ENCODE measurements around the gene MICAL3.
"Not testable (repeated sequence)": the region's sequence is repeated elsewhere in the genome, so short reads cannot be mapped to it uniquely, and the experiment has no call there.

The MICAL3 gene

DNA sequence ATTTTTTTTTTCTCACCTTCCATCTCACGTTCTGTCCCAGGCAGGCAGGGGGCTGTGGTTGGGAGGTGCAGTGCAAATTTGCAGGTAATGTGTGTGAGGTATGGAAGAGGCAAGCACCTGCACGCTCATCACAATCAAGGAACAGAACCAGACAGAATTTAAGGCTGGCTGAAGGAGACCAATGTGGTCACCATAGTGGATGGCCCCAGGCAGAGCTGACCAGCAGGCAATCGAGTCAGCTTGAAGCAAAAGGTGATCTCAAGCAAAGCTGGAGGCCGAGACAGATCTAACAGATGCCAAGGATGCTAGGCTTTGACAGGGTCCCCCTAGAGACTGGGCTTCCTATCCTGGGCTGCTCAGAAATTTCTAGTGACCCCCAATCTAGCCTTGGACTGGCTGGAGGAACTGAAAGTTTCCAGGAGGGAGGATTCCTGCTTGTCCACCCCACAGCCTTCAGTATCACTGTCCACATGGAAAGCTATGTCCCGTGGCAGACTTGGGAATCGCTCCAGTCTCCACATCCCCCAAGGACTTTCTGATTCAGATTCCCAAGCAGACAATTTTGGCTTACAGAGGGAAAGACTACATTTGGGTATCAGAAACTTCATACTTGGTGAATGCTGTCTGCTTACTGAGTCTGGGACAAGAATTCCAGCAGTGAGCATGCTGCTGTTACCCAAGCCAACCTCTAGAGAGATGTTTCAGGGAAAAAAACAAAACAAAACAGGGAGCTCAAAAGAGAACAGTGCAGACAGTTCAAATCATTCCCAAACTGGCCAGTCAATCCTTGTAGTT, 9.0 kb upstream of the MICAL3 start:
- DNase-seq (ENCODE audit: low read depth): peak; percentile 58

DNA sequence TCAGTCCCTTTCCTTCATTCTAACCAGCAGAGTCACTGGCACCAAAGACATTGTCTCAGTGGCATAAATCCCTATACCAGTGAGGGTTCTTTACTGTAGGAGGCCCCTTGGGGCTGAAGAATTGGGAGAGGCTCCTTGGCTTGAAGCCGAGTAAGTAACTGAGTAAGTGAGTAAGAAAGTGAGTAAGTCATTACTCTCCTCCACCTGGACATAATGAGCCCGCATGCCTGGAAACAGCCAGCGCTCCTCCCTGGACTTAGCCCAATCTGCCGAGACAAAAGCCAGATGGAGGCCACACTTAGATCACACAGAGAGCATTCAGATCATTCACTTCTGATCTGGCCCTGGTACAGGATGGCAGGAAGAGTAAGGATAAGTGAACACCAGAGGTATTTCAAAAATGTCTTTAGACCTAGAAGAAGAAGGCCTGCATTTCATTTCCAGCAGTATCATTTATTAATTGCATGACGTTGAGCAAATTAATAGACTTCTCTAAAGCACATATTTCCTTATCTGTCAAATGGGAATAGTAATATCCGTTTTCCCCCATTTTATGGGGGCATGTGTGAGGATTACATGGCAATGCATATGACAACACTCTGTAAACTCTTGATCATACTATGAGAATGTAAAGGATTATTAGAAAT, 8.2 kb upstream of the MICAL3 start:
- peak; percentile 59 for DNase-seq (ENCODE audit: low read depth)

DNA sequence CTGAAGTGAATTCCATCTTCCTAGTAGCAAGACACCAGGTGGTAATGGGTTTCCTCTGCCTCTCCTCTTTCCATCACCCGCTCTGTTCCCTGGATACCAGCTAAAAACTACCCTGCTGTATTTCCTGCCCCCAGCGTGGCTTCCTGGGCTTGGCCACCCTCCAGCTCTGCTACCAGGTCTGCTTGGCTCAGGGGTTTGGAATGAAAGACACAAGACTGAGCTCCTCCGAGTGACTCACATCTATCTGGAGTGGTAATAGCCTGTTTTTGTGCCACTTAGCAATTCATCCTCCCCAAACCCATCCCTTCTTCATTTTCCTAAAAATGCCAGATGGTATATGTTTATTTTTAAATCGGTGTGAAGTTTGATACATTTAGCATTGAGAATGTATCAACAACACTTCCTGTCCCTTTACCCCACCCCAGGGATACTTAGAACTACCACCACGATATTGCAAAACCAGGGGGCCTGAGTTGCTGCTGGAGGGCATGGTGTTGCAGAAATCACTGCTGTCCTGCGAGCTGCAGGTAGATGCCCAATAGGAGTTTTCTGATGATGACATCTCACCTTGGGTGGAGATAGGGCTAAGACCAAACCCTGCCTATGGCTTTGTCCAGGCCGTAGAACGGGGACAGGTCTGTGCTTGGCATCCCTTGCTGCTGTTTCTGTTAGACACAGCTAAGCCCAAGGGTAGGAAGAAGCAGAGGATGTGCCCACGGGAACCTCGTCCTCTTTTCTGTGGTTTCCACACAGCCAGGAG, 7.5 kb upstream of the MICAL3 start:
- DNase-seq (ENCODE audit: low read depth): peak; percentile 80

DNA sequence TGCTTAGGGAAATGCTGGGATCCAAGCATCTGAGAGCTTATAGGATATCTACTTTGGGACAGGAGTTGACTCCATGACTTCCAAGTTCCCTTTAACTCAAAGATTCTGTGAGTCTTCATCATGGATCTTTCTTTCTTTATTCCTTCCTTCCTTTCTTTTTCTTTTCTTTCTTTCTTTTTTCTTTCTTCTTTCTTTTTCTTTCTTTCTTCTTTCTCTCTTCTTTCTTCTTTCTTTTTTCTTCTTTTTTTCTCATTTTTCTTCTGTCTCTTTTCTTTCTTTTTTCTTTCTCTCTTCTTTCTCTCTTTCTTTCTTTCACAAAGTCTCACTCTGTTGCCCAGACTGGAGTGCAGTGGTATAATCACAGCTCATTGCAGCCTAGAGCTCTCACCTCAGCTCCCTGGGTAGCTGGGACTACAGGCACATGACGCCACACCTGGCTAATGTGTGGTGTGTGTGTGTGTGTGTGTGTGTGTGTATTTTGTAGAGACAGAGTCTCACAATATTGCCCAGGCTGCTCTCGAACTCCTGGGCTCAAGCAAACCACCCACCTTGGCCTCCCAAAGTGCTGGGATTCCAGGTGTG, 5.4 kb upstream of the MICAL3 start:
- DNase-seq (ENCODE audit: low read depth): no peak

DNA sequence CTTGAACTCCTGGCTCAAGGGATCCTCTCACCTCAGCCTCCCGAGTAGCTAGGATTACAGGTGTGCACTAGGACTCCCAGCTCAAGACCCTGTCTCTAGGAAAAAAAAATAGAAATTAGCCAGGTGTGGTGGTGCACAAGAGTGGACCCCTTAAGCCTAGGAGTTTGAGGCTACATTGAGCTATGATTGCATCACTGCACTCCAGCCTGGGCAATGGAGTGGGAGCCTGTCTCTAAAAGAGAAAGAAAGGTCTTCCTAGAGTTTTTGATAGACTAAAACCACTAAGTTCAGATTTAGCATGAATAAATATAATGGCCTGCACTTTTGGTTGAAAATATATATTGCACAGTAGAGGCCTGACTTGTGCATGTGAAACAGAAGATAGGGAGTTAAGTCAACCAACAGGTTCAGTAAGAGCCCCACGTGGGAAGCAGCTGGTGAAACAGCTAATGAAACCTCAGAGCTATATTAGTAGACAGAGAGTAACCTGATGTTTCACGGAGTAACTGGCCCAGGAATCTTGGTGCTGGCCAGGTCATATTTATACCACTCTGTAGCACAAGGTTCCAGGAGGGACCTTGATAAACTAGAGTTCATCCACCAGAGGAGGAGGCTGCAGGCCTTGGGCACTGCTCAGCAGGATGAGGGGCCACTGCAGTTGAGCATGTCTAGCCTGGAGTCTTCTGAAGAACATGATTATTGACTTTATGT, 4.6 kb upstream of the MICAL3 start:
- DNase-seq (ENCODE audit: low read depth): no peak

DNA sequence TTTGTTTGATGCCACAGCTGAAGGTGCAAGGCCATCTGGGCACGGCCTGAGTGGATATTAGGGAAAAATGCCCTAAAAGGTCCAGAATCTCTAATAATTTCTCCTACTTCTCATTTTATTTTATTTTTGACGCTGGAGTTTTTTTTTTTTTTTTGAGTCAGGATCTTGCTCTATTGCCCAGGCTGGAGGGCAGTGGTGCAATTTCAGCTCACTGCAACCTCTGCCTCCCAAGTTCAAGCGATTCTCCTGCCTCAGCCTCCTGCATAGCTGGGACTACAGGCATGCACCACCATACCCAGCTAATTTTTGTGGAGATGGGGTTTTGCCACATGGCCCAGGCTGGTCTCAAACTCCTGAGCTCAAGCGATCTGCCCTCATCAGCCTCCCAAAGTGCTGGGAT, 1.5 kb upstream of the MICAL3 start:
- DNase-seq (ENCODE audit: low read depth): not testable (repeated sequence)

DNA sequence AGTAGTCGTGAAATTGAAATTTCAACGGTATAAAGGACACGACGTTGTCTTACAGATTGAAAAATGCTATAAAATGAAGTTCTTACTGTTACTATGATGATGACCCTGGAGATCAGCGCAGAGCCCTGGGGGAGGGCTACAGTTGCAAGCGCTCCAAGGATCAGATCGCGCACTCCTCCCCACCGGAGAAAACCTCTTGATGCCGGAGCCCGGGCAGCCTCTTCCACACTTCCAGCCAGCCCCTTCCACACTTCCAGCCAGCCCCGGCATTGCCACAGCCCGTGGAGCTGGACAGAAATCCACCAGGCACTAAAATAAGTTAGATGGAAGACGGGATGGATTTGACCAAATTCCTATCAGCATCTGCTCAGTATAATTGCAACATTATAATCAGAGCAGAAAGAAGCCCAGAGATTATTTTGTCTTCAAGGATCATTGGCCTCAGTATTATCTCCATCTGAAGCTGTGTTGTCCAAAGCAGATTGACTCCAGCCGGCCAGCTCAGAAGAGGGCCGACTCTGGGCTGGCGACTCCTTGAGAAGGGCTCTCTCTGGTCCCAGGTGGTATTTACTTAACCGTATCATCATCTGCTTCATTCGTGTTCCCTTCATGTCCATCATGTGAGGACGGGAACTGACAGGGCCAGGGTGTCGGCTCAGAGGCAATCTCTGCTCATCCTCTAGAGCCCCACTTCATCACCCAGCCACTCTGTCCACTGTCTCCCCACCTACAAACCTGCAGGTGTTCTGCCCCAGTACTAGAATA, 777 bp upstream of the MICAL3 start:
- DNase-seq (ENCODE audit: low read depth): no peak

DNA sequence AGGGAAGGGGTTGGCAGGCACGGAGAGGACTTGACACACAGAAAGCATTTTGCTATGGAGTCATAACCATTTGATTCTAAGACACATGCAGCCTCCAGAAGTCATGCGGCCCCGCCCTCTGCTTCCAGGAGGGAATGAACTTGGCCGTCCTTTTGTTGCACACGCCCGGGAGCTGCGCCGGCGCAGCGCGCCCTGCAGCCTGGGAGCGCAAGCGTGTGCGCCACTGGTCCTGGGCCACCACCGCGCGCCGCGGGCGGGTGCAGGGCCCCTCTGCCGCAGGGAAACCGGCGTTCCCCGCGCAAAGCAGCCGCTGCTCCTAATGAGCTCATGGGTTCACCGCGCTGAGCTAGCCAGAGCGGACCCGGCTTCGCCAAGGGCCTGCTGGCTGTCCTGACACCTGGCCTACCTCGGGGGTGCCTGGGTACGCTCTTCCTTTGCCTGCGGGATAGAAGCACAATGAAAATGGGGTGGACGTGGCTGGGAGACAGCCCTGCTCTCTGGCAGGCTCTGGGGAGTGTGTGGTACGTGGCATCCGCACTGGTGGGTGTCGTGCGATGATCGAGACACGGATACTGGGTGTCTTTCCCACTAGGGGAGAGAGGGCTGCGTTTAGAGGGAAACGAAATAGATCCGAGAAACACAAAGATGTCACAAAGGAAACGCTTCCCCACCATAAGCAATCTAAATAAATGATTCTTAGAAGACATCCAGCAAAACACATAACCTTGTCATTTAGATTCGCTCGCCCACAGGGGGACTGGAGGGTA, 669 bp downstream of the MICAL3 start:
- peak; percentile 71 for DNase-seq (ENCODE audit: low read depth)

DNA sequence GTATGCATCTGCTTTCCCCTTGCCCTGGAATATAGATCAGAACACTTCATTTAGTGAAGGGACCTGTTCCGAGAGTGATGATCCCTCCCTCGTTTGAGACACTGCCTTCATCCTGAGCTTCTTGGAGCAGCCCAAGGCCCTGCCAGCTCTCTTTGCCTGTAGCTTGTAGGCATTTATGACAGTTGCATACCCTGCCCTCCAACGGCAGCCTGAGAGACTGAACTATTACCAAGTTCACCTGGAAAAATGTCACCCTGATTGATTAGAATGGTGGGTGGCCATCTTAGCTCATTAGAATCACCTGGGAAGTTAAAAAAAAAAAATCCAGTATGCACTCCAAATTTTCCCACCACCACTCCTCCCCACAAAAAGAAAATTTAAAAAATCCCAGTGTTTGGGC, 1.5 kb downstream of the MICAL3 start:
- DNase-seq (ENCODE audit: low read depth): no peak

DNA sequence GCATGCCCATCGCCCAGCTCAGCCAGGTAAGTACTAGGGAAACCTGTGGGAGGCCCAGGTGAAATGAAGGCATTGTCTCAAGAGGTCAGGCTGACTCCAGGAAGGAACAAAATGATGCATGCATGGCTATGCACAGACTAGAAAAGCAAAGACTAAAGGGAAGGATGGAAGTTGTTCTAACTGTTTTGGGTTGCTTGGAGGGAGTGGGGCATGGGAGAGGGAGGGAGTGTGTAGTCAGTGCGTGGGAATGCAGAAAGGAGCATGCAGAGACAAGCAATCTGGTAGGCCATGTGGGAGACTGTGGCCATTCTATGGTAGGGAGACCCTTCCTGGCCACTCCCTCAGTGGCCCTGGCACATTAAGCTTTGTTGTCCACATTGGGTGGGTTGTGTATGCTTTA, 2.9 kb downstream of the MICAL3 start:
- no peak for DNase-seq (ENCODE audit: low read depth)

DNA sequence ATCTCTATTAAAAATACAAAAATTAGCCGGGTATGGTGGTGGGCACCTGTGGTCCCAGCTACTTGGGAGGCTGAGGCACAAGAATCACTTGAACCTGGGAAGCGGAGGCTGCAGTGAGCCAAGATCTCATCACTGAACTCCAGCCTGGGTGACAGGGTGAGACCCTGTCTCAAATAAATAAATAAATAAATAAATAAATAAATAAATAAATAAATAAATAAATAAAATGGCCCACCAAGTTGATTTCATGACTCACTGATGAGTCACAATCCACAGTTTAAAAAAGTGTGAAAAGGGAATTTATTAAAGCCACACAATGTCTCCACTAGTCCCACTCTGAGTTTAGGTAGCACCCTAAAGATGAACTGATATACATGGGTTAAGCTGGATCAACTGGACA, 3.6 kb downstream of the MICAL3 start:
- not testable (repeated sequence) for DNase-seq (ENCODE audit: low read depth)

DNA sequence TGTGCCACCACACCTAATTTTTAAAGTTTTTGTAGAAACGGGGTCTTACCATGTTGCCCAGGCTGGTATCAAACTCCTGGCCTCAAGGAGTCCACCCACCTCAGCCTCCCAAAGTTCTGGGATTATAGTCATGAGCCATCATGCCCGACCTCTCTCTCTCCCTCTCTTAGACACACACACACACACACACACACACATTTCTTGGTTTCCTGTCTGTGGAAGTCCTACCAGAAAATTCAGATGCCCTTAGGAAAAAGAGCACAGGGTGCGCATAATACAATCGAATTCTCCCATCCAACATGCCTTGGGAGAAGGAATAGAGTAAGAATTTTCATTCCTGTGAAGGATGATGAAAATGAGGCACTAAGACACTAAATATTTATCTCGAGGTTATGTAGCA, 10.4 kb downstream of the MICAL3 start:
- no peak for DNase-seq (ENCODE audit: low read depth)

DNA sequence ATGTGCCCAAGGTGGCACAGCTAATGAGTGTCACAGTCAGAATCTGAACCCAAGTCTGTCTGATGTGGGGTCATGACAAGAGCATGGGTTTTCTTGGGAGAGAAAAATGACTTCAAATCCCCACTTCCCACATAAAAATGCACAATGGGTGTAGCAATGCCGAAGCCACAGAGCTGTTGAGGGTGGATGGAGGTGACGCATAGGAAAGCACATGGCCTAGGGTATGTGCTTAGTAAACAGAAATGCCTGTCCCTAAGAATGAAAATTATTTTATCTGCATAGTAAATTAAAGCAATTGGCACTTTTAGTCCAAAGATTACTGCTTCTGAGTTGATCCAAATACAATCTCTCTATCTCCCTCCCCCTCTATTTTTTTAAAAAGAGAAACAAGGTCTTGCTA, 10.9 kb downstream of the MICAL3 start:
- DNase-seq (ENCODE audit: low read depth): no peak

DNA sequence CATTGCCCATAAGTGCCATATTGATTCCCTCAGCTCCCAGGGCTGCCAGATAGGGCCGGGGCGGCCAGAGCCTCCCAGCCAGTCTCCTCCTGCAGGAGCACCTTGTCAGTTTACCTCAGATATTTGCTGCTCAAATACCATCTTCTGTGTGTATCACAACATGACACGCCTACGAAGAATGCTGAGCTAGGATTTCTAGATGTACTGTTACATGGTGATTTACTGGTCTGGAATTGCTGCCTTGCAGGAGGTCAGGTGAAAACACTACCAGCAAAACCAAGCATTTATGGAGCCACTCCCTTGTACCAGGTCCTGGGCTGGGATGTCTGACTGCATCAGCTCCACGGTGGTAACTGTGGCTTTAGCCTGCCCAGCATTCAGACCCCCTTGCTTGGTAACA, 11.8 kb downstream of the MICAL3 start:
- DNase-seq (ENCODE audit: low read depth): no peak

DNA sequence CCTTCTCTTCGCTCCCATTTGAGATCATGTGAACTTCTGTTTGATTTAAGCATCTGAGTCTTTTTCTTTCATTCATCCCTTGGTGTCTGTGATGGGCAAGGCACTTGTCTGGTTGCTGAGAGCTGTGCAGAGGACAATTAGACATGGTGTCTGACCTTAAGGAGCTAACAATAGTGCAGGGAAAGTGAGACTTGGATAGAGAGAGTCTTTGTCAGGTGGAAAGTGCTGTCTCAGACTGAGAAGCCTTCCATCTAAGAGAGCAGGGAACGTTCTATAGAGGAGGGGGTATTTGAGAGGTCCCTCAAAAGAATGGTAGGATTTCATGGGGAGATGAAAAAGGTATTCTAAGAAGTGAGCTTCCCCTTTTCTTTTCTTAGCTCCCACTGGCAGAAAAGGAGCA, 14.1 kb downstream of the MICAL3 start:
- no peak for DNase-seq (ENCODE audit: low read depth)

DNA sequence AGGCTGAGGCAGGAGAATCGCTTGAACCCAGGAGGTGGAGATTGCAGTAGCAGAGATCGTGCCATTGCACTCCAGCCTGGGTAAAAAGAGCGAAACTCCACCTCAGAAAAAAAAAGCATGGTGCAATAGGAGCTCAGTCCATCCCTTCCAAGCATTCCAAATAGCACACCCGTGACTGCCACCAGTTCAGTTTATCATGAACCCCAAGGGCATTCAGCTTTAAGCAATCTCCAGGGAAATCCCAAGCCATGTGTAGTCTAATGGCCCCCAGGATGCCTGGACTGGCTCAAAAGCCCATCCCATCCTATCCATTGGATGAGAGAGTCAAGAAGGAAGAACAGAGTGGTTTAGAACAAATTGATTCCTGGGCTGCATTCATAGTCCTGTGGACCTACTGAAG, 16.2 kb downstream of the MICAL3 start:
- DNase-seq (ENCODE audit: low read depth): no peak

DNA sequence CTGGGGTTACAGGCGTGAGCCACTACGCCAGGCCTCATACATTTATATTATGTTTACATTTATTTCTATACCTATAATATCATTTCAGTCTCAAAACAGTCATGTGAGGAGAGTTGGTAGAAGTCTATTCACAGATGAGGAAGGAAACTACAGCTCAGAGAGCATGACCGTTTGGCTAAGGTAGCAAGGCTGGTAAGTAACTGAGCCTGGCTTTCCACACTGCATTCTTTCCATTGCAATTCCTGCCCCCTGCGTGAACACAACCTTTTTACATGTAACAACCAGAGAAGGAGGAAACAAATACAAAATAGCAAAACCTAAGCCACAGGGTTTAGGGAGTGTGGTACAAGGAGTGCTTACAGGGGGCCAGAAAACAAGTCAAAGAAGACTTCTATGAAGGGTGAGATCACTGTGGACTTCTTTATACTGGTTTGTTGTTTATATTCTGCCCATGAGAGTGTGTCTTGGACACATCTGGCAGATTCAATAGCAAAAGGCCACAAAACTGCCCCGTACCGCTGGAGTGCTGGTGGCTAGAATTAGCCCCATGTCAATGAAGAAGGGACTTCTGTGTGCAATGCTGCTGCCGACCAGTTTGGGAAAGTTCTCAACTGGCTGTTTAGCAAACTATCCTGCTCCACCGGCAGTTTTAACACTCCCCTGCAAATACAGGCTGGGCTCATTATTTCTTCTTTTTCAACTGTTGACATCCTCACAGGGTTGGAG, 19.0 kb downstream of the MICAL3 start:
- no peak for DNase-seq (ENCODE audit: low read depth)

DNA sequence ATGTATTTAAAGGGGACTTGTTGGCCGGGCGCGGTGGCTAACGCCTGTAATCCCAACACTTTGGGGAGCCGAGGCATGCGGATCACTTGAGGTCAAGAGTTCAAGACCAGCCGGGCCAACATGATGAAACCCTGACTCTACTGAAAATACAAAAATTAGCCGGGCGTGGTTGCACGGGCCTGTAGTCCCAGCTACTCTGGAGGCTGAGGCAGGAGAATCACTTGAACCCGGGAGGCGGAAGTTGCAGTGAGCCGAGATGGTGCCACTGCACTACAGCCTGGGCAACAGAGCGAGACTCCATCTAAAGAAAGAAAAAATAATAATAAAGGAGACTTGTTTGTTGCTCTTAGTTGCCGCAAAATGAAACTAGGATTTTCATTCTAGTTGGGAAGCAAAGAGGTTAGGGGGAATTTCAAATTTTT, 22.5 kb downstream of the MICAL3 start:
- not testable (repeated sequence) for DNase-seq (ENCODE audit: low read depth)

DNA sequence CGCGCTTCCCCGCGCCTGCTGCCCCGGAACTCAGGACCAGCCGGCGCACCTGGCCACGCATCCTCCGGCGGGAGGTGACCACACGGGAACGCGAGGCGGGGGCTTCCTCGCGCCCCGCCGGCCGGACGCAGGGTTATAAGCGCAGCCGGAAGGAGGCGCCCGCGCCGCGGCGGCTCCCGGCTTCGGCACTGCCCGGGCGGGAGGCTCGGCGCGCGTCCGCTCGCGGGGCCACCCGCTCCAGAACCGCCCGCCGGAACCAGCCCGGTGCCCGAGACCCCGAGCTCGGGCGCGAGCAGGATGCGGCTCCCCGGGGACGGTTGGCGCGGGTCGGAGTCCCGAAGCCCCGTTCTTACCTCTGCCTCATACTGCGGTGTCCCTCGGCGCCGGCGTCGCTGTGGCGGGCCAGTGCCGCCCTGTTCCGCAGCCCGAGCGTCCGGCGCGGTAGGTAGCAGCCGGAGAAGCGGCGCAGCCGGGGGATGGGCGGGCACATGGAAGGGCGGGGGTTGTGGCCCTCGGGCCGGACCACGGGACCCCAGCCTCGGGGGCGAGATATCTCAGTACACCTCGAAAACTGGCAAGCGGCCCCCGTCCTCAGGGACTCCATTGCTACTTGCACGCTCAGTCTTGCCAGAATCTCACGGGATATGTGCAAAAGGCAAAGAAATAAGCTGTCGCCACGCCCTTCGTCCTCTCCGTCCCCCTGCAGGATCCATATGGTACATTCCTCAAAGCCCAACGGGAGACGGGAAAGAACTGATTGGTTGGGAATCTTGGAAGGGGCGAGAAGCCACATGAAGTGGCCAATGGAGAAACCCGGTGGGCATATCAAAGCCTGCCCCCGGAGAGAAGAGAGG, 23.1 kb downstream of the MICAL3 start:
- peak; percentile 90 for DNase-seq (ENCODE audit: low read depth)

Measured in GM04503 (cell line).